ENCODE data around the gene CNGB1.
"Not testable (repeated sequence)": the region's sequence is repeated elsewhere in the genome, so short reads cannot be mapped to it uniquely, and the experiment has no call there.

CNGB1 gene

GRCh38 chr16:57844416-57845030 lies 126.4 kb downstream of the CNGB1 start:
- DNase-seq (ENCODE audit: insufficient read length, low spot score) (no peak), FAIRE-seq (no peak)
- no peak for TF ChIP-seq CTCF (IDR thresholded peaks at IDR 0.05; ENCODE audit: insufficient read depth, missing control alignments)

- DNase-seq (ENCODE audit: insufficient read length, low spot score) (no peak), FAIRE-seq (no peak)
- no peak for TF ChIP-seq CTCF (IDR thresholded peaks at IDR 0.05; ENCODE audit: insufficient read depth, missing control alignments)
Measured at GRCh38 chr16:57843400-57843799, 127.5 kb downstream of the CNGB1 start.

- no peak for TF ChIP-seq CTCF (IDR thresholded peaks at IDR 0.05; ENCODE audit: insufficient read depth, missing control alignments)
- no peak for FAIRE-seq
- DNase-seq (ENCODE audit: insufficient read length, low spot score) = no peak
Measured at GRCh38 chr16:57842601-57843000, 128.3 kb downstream of the CNGB1 start.

- FAIRE-seq (no peak), DNase-seq (ENCODE audit: insufficient read length, low spot score) (no peak)
- TF ChIP-seq CTCF (IDR thresholded peaks at IDR 0.05; ENCODE audit: insufficient read depth, missing control alignments) = no peak
Measured at GRCh38 chr16:57840833-57841232, 130.1 kb downstream of the CNGB1 start.

GRCh38 chr16:57838161-57838560 lies 132.8 kb downstream of the CNGB1 start:
- TF ChIP-seq CTCF (IDR thresholded peaks at IDR 0.05; ENCODE audit: insufficient read depth, missing control alignments) = no peak
- FAIRE-seq (no peak), DNase-seq (ENCODE audit: insufficient read length, low spot score) (no peak)

- DNase-seq (ENCODE audit: insufficient read length, low spot score) (no peak), FAIRE-seq (no peak)
Measured at GRCh38 chr16:57837305-57838125, 133.4 kb downstream of the CNGB1 start.

GRCh38 chr16:57835439-57835838 lies 135.5 kb downstream of the CNGB1 start:
- not testable (repeated sequence) for FAIRE-seq; DNase-seq (ENCODE audit: insufficient read length, low spot score)

More at GRCh38 chr16:57837305-57838125, 133.4 kb downstream of the CNGB1 start:
- TF ChIP-seq CTCF (IDR thresholded peaks at IDR 0.05; ENCODE audit: insufficient read depth, missing control alignments) = no peak

Measured in D721Med (cell line).